H54 (cell line): Measurements from ENCODE around the gene IQCK.

Experiments used
- DNase-seq: peaks from one replicate; pipeline ENCODE4 v3.0.0; 2011; ENCODE audit warnings: low spot score, mixed read lengths; ENCODE audit not compliant: insufficient read length
- FAIRE-seq: peaks from 3 replicates; lab custom pipeline; 2011; peaks lifted over from hg19 to GRCh38; lab: Jason Lieb, UNC
- POLR2A ChIP-seq: IDR thresholded peaks from 2 replicates; pipeline ENCODE4 v1.6.1; 2011; ENCODE audit warnings: low read depth, mild to moderate bottlenecking, low read length

IQCK gene

DNA sequence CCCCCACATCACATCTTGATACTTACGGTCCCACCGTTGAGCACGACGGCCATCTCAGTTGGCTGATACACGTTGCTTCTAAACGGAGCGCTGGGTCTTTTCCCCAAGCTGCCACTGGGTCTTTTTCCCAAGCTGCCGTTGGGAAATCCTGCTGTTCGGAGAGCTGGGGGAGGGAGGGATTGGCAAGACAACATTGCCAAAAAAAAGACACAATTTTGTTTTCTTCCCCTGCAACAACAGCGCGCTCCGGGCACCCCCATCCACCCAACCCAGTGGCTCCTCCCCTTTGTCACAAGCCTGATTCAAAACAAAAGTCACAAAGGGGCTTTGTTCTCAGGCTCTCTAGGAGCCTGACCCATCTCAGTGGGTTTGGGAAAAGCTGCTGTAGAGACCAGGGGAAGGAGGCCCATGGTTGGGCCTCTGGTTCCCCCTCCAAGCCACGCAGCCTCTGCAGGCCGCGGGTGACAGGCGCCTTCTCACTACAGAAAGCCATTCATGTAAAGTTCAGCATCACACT is 143.8 kb downstream of the IQCK start:
- TF ChIP-seq POLR2A, result no peak
- FAIRE-seq (no peak), DNase-seq (no peak)

DNA sequence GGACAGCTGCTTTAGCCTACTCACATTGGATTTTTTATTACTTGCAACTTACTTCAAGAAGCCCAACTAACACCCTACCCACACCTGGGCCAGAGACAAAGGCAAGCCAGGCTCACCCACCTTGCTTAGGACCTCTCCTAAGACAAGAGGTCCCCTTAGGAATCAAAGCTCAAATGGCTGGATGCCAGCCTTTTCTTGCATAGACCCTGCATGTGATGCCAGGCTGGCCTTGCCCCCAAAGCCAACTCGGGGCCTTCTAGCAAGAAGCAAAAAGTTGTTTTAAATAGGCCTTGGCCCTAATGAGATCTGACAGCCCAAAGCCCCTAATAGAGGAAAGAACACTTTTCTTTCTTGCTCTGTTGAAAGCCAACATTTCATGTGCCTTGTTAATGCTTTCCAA is 145.9 kb downstream of the IQCK start:
- FAIRE-seq (no peak), DNase-seq (no peak)
- no peak for TF ChIP-seq POLR2A

DNA sequence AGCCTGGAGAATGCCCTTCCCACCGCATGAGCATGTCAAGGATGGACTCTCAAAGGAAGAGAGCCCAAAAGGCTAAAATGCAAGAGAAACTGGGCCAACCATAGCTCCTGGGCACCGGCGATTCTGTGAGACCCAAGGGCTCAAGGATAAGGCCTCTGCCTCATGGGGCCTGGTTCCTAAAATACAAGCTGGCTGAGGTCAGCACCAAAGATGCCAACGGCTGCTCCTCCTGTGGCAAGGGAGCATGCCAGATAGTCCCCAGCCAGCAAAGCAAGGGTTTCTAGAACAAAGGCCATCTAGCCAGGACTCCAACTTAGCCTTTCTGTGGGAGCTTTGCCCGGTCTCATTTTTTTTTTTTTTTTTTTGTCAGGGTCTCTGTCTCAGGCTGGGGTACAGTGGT is 146.5 kb downstream of the IQCK start:
- no peak for FAIRE-seq
- no peak for TF ChIP-seq POLR2A

DNA sequence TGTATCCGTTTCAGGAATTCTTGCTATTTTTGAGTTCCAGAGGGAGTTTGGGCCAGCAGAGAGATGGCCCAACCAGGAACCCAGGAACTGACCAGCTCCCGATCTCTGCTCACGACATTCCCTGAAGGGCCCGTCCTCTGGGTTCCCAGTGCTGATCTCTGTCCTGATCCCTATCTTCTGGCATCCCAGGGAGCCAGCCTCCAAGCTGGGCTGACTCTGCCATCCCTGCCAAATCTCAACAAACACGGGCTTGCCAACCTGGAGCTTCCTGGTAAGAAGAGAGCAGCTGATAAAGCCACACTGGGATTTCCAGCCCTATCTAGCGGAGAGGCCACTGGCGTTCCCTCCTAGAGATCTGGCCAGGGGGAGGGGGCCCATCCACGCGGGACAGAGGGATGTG is 150.3 kb downstream of the IQCK start:
- no peak for TF ChIP-seq POLR2A
- no peak for FAIRE-seq
- no peak for DNase-seq

More for the DNA sequence above, 146.5 kb downstream of the IQCK start:
- DNase-seq, result no peak

DNA sequence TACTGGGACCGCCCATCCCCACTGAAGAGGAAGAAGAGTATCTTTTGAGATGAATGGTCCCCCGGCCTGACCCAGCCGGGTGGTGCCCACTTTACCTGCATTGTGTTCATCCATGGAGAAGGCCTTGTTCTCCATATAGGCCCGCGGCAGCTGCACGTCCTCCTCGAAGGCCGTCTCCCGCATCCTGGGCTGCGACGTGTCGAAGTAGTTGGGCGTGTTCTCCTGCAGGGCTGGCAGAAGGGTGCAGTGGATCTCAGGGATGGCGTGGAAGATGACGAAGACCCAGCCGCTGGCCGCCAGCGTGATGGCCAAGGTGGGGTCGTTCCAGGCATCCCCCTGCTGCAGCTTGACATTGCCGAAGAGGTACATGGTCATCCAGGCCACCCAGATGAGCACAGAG is 153.7 kb downstream of the IQCK start:
- DNase-seq (no peak), FAIRE-seq (no peak)
- TF ChIP-seq POLR2A, result no peak

DNA sequence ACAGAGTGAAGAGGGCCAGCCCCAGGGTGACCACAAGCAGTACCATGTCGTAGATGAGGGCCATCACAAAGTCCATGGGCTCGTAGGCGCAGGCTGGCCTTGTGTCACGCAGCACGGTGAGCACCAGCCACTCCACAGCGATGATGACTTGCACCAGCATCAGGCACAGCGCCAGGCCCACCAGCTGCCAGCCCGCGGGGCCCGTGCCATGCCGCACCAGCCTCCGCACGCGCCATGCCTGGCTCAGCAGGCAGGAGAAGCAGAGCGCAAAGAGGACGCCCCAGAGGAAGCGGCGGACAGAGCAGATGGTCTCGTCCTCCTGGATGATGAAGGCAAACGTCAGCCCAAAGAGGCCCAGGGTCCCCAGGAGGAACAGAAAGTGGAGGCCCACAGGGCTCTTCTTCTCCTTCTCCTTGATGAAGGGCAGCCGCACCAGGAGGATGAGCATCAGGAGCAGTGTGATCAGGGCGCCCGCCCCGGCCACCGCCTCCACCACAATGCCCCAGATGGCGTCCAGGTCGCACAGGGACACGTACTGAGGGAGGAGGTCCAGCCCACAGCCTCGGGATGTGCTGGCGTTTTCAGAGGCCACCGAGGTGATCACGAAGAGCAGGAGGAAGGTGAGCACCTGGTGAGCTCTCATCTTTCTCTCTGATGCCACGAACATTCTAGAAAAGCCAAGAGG is 154.2 kb downstream of the IQCK start:
- no peak for FAIRE-seq
- no peak for DNase-seq
- TF ChIP-seq POLR2A, result no peak

DNA sequence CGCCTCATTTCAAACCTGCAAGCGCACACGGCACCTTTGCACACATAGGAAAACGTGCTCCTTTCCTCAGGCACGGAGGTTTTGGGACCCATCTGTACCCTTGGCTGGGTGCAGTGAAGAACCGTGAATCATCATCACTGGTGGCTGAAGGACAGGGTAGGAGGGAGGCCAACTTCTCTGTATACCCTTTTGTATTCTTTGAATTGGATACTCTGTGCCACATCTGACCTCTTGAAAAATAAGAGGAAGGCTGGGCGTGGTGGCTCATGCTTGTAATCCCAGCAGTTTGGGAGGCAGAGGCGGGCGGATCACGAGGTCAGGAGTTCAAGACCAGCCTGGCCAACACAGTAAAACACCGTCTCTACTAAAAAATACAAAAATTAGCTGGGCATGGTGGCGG is 154.9 kb downstream of the IQCK start:
- no peak for DNase-seq
- no peak for TF ChIP-seq POLR2A
- no peak for FAIRE-seq

DNA sequence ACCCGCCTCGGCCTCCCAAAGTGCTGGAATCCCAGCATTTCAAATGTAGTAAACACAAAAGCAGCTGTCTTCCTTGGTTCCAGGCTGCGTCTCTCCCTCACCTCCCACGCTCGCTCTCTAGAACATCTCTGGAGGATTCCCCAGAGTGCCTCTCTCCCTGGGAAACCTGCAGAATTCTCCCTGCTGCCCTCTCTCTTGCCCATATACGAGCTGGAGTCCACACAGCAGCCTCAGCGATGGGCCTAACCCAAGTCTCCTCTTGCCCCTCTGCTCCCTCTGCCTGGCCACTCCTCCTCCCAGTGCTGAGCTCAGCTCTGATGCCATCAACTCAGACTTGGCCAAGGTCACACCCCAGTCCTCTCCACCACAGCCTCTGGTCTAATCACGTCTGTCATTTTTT is 156.0 kb downstream of the IQCK start:
- FAIRE-seq (no peak), DNase-seq (no peak)
- no peak for TF ChIP-seq POLR2A

DNA sequence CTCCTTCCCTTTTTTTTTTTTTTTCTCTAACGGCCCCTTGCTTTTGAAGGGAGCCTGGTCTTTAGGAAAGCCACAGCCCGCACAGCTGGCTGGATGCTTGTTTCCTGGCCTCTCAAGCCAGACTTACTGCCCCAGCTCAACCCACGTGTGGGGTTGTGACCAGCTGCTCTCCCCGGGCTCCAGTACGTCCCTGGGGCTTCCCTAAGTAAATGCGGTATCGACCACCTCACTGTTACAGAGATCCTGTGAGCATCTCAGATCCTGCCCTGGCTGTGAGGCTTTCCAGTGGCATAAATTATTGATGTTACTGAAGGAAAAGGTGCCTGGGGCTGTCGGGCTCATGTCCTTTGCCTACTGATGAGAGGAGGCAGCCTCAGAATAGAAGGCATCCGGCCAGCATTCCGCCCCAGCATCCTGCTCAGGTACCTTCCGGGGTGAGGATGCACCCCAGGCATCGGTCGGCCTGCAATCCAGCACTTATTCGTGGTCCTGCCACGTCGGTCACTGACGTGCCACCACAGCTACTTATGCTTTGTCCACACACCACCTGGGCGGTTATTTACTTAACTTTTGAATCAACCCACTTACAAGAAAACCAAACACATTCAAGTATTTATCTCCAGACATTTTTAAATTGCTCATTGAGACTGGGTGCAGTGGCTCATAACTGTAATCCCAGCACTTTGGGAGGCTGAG is 156.9 kb downstream of the IQCK start:
- no peak for DNase-seq

DNA sequence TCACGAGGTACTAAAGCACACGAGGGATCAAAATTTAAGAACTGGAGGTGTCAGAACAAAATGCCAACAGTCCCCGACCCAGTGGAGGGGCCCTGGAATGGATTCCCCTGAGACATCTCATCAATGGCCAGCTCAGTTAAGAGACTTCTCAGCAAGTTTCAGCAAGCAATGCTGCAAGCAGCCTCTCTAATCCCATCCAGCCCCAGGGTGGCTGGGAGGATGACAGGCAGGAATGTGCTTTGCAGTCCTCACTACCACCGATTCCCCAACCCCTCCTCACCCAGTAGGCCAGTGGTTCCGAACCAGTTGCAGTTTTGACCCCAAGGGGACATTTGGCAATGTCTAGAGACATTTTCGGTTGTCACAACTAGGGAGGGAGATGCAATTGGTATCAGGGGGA is 157.8 kb downstream of the IQCK start:
- no peak for DNase-seq
- no peak for FAIRE-seq
- TF ChIP-seq POLR2A, result no peak

More for the DNA sequence above, 156.9 kb downstream of the IQCK start:
- no peak for TF ChIP-seq POLR2A
- no peak for FAIRE-seq

DNA sequence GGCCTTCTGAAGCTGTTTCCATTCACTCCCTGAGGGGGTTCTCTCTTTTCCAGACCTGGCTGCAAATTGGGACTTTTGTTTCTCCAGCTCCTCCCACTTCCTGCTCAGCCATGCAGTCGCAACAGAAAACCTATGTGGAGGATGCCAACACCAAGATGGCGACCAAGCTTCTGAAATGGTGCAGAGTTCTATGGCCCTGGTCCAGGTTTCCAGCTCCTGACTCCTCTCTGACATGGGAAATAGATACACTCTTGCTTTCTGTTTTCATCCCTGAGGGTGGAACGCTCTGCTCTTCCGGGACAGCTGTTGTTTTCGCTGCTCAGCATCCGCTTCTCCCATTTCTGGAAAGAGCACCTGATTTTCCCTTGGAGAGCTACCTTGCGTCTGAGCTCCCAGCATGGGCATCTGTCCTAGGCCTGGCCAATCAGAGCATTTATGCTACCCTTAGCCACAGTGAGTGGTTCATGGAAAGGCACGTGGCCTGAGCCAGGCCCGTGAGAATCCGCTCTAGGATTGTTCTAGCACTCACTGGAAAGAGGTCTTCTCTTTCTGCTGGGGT is 158.5 kb downstream of the IQCK start:
- no peak for TF ChIP-seq POLR2A
- DNase-seq, result no peak
- no peak for FAIRE-seq

DNA sequence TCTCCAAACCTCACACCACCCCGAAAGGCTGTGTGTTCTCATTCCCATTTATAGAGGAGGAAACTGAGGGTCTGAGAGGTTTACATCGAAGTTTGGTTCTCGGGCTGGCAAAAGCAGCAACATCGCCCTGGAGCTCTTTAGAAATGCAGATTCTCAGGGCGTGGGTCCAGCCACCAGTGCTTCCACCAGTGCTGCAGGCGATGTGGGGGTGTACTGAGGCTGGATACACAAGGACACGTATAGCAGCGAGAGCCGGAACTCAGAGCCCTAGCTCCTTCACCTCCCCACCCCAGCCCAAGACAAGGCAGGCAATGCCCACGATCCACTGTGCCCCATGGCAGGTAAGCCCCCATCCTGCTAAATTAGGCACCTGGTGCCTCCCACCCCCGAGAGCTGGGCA is 160.7 kb downstream of the IQCK start:
- no peak for TF ChIP-seq POLR2A
- FAIRE-seq, result no peak
- DNase-seq, result no peak

DNA sequence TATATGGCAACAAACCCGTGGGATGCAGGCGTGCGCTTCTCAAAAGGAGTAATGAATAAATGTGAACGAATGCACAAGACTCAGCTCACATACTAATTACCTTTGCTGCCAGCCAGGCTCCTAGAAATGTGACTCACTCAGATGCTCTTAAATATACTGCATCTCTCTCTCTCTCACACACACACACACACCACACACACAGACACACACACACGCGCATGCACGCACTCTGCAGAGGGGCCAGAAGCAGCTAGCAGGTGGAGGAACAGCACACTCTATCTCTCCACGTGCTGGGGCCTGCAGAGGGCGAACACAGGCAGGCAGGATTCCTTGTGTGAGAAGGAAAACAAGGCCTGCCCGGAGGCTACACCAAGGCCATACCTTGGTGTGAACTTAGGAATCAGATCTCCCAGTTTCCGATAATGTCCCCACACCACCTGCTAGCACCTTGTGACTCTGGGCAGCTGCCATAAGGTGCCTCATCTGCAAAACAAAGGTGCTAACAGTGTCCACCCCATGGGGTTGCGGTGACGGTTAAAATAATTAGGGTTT is 161.2 kb downstream of the IQCK start:
- no peak for FAIRE-seq
- no peak for TF ChIP-seq POLR2A
- no peak for DNase-seq

DNA sequence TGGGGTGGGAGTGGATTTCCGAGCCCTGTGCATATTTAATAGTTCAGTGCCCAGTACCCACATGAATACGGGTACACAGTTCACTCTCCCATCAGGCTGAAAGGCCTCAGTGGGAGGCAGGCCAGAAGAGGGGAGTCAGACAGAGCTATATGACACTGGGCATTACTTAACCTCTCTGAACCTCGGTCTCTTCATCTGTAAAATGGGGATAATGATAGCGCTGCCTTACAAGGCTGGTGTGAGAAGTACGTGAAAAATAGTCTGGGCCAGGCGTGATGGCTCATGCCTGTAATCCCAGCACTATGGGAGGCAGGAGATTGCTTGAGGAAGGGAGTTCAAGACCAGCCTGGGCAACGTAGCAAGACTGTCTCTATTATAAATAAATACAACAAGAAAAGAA is 163.0 kb downstream of the IQCK start:
- FAIRE-seq, result no peak

DNA sequence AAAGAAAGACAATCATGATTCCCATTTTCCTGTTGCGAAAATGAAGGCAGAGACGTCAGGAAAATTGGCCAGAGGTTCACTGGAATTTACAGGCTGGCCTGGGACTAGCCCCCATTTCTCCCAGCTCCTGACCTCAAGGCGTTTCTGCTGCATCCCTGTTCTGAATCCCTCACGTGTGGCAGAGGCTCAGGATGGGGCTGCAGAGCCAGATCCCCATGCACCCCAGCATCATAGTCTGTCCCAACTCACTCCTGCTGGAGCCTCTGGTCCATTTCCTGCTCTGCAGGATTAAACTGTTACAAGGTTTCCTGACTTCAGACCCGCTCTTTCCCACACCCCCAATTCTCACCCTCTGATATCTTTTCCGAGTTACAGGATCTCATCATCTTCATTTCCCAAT is 163.7 kb downstream of the IQCK start:
- TF ChIP-seq POLR2A, result no peak
- FAIRE-seq (no peak), DNase-seq (no peak)

More for the DNA sequence above, 163.0 kb downstream of the IQCK start:
- TF ChIP-seq POLR2A, result no peak
- no peak for DNase-seq
